VCaP (cell line): ENCODE measurements around the gene OPN1LW.

Experiments
- H3K27ac ChIP-seq: fragments of 450-650 bp; 2 replicates; pipeline ENCODE4 v1.5.1; 2017
- TF ChIP-seq, protein P1 (sequence below): fragments of 450-650 bp; conservative IDR thresholded peaks from 2 replicates; pipeline ENCODE4 v1.5.1; 2017; ENCODE audit warnings: mild to moderate bottlenecking, moderate library complexity

Gene OPN1LW

GRCh38 chrX:154121961-154122360 is 22.1 kb upstream of the OPN1LW start:
- TF ChIP-seq, protein P1, sequence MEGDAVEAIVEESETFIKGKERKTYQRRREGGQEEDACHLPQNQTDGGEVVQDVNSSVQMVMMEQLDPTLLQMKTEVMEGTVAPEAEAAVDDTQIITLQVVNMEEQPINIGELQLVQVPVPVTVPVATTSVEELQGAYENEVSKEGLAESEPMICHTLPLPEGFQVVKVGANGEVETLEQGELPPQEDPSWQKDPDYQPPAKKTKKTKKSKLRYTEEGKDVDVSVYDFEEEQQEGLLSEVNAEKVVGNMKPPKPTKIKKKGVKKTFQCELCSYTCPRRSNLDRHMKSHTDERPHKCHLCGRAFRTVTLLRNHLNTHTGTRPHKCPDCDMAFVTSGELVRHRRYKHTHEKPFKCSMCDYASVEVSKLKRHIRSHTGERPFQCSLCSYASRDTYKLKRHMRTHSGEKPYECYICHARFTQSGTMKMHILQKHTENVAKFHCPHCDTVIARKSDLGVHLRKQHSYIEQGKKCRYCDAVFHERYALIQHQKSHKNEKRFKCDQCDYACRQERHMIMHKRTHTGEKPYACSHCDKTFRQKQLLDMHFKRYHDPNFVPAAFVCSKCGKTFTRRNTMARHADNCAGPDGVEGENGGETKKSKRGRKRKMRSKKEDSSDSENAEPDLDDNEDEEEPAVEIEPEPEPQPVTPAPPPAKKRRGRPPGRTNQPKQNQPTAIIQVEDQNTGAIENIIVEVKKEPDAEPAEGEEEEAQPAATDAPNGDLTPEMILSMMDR, result no peak
- peak overlapping the region; percentile 71 for H3K27ac ChIP-seq

DNA sequence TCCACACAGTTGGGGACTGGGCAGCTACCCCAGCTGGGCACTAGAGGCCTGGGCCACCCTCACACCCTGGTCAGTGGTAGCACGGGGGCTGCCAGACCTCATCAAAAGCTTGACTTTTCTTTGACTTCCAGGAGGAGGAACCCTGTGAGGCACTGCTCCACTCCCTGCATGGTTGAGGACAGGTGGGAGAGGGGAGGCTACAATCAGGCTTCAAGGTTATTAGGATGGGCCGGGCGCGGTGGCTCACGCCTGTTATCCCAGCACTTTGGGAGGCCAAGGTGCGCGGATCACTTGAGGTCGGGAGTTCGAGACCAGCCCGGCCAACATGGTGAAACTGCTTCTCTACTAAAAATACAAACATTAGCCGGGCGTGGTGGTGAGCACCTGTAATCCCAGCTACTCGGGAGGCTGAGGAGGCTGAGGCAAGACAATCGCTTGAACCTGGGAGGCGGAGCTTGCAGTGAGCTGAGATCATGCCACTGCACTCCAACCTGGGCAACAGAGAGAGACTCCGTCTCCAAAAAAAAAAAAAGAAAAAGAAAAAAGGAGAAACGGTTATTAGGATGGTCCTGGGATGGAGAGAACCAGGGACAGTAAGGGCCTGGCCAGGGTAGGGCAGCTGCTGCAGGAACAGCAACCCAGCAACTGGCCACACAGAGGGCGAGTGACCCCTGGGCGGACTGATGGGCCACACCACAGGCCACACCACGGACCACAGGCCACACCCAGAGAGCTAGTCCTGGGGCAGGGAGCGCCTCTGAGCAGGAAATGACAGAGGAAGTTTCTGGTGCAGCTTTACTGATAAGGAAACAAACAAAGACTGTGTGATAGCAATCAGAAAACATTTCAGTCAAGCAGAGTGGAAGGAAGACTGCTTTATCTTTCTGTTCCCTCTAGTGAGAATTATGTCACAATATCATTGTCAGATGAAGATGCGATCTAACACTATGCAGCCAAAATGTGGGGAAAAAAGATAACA is 20.5 kb upstream of the OPN1LW start:
- peak overlapping the region; percentile 71 for H3K27ac ChIP-seq

DNA sequence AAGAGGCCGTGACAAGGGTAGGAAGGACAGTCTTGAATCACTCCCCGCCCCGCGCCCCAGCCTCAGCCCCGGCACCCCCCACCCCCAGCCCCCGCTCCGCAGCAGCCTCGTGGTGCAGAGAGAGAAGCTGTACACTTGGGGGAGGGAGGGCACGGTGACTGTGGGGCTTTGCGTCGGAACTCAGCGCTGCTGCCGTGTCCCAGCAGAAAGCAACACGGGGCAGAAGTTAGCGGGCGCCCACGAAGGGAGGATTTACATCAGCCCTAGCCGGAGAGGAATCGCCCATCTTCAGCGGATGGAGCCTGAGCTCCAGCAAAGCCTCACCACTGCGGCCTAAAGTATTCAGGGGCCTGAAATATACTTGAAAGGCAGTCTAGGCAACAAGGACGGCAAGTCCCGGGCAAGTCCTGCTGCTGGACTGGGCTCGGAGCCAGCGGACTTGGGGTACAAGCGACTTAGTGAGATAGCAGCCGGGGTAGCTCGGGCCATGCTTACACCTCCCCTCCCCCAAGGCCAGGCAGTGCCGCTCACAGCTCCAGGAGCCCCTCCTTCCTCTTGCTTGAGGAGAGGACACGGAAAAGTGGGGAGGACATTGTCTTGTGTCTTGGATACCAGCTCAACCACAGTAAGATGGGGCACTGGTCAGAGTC is 18.5 kb upstream of the OPN1LW start:
- TF ChIP-seq, protein P1, result no peak
- H3K27ac ChIP-seq, result no peak overlapping the region; the same call in 1 of the 2 replicates

More for the DNA sequence above, 20.5 kb upstream of the OPN1LW start:
- TF ChIP-seq, protein P1, result no peak

- TF ChIP-seq, protein P1, result no peak
- peak overlapping the region; percentile 43 for H3K27ac ChIP-seq
Measured at GRCh38 chrX:154126101-154126500, 17.9 kb upstream of the OPN1LW start.

- TF ChIP-seq, protein P1, result no peak
Measured at GRCh38 chrX:154131955-154132354, 12.1 kb upstream of the OPN1LW start.

DNA sequence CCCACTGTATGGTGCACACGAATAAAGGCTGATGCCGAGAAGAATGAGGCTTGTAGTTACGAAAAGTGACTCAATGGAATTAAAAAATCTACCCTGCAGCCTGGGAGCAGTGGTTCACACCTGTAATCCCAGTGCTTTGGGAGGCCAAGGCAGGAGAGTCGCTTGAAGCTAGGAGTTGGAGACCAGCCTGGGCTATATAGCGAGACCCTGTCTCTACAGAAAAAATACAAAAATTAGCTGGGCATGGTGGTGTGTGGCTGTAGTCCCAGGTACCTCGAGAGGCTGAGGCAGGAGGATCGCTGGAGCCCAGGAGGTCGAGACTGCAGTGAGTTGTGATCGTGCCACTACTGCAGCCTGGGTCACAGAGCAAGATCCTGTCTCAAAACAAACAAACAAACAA is 11.7 kb upstream of the OPN1LW start:
- H3K27ac ChIP-seq, result no peak overlapping the region
- TF ChIP-seq, protein P1, result no peak

More at GRCh38 chrX:154131955-154132354, 12.1 kb upstream of the OPN1LW start:
- H3K27ac ChIP-seq, result no peak overlapping the region
